ENCODE results near the gene NPR1. TPM values are rescaled to one million over a fixed set of nuclear protein-coding genes. Genes with fewer than 3 reads are reported as not detected.

NPR1 gene
- total and polyA plus RNA-seq, 4 donors = 2.8 to 15.8 (median 8.7) TPM

GRCh38 chr1:153734396-153735089 is 56.1 kb downstream of the NPR1 start:
- peak overlapping the region in 1 of 2 donors; percentile 31 for H3K27ac ChIP-seq (ENCODE audit: low read depth in 1 of 2, low read length in 2 of 2)
- TF ChIP-seq REST (IDR thresholded peaks at IDR 0.05) = no peak
- no peak for TF ChIP-seq RXRA (IDR thresholded peaks at IDR 0.05)
- TF ChIP-seq MAX (IDR thresholded peaks at IDR 0.05) = no peak
- TF ChIP-seq ATF3 (IDR thresholded peaks at IDR 0.05) = no peak
- TF ChIP-seq HNF4G (IDR thresholded peaks at IDR 0.05) = no peak
- TF ChIP-seq HNF4A (conservative IDR thresholded peaks at IDR 0.05) = no peak
- no peak for TF ChIP-seq TAF1 (conservative IDR thresholded peaks at IDR 0.05)
- no peak for TF ChIP-seq SP1 (IDR thresholded peaks at IDR 0.05)
- TF ChIP-seq EGR1 (IDR thresholded peaks at IDR 0.05; ENCODE audit: low read depth in 2 of 2) = no peak
- TF ChIP-seq NR2F2 (IDR thresholded peaks at IDR 0.05) = no peak
- TF ChIP-seq RAD21 (IDR thresholded peaks at IDR 0.05) = no peak
- TF ChIP-seq CTCF (IDR thresholded peaks at IDR 0.05; ENCODE audit: low read depth, low read length, missing input control) = no peak
- no peak for TF ChIP-seq FOXA1 (IDR thresholded peaks at IDR 0.05)
- TF ChIP-seq FOXA2 (IDR thresholded peaks at IDR 0.05) = no peak
- TF ChIP-seq ZBTB33 (IDR thresholded peaks at IDR 0.05) = no peak

GRCh38 chr1:153735090-153735420 is 56.6 kb downstream of the NPR1 start:
- Histone ChIP-seq H3K36me3 (ENCODE audit: control insufficient read depth in 4 of 4, insufficient read depth in 3 of 4, low read depth in 1 of 4, low read length in 3 of 4) (peaks cover 0 to 4% (median 0%) of the 10 kb centered on the region in 4 donors), H3K9ac (ENCODE audit: low read depth in 1 of 2, low read length in 2 of 2) (no peak overlapping the region), H3K27ac (ENCODE audit: low read depth in 1 of 2, low read length in 2 of 2) (peak overlapping the region in 1 of 2 donors; percentile 12), H3K4me3 (ENCODE audit: low read depth in 1 of 3, low read length in 3 of 3) (no peak overlapping the region), H3K9me3 (ENCODE audit: control insufficient read depth in 4 of 4, low read length in 3 of 4) (no peaks in the 10 kb centered on the region), H3K4me1 (ENCODE audit: control insufficient read depth in 4 of 4, insufficient read depth in 4 of 4, low read length in 3 of 4) (peaks cover 3 to 18% (median 17%) of the 10 kb centered on the region in 4 donors), H3K27me3 (ENCODE audit: control insufficient read depth in 4 of 4, insufficient read depth in 4 of 4, low read length in 3 of 4) (no peaks in the 10 kb centered on the region)
- no peak for TF ChIP-seq NR2F2 (IDR thresholded peaks at IDR 0.05)
- no peak for TF ChIP-seq RAD21 (IDR thresholded peaks at IDR 0.05)
- TF ChIP-seq HNF4A (conservative IDR thresholded peaks at IDR 0.05) = no peak
- no peak for TF ChIP-seq MAX (IDR thresholded peaks at IDR 0.05)
- TF ChIP-seq GABPA (IDR thresholded peaks at IDR 0.05 in 1 of 2, conservative IDR thresholded peaks at IDR 0.05 in 1 of 2) = no peak
- no peak for TF ChIP-seq TAF1 (conservative IDR thresholded peaks at IDR 0.05)
- TF ChIP-seq ATF3 (IDR thresholded peaks at IDR 0.05) = no peak
- no peak for TF ChIP-seq FOXA1 (IDR thresholded peaks at IDR 0.05)
- TF ChIP-seq ZBTB33 (IDR thresholded peaks at IDR 0.05) = no peak
- TF ChIP-seq EGR1 (IDR thresholded peaks at IDR 0.05; ENCODE audit: low read depth in 2 of 2) = no peak
- no peak for TF ChIP-seq FOXA2 (IDR thresholded peaks at IDR 0.05)
- WGBS = 97% methylated on average over 3 of the region's 3 CpGs
- DNase-seq (ENCODE audit: low spot score) = no peak

More at GRCh38 chr1:153734396-153735089, 56.1 kb downstream of the NPR1 start:
- no peaks in the 10 kb centered on the region for H3K9me3 ChIP-seq (ENCODE audit: control insufficient read depth in 4 of 4, low read length in 3 of 4)
- WGBS = 79% methylated on average over 3 of the region's 3 CpGs
- H3K9ac ChIP-seq (ENCODE audit: low read depth in 1 of 2, low read length in 2 of 2) = peak overlapping the region in 1 of 2 donors; percentile 22
- H3K27me3 ChIP-seq (ENCODE audit: control insufficient read depth in 4 of 4, insufficient read depth in 4 of 4, low read length in 3 of 4) = no peaks in the 10 kb centered on the region
- peaks cover 3 to 23% (median 22%) of the 10 kb centered on the region in 4 donors for H3K4me1 ChIP-seq (ENCODE audit: control insufficient read depth in 4 of 4, insufficient read depth in 4 of 4, low read length in 3 of 4)
- no peak for DNase-seq (ENCODE audit: low spot score)
- H3K4me3 ChIP-seq (ENCODE audit: low read depth in 1 of 3, low read length in 3 of 3) = no peak overlapping the region
- H3K36me3 ChIP-seq (ENCODE audit: control insufficient read depth in 4 of 4, insufficient read depth in 3 of 4, low read depth in 1 of 4, low read length in 3 of 4) = peaks cover 0 to 4% (median 0%) of the 10 kb centered on the region in 4 donors

All from liver (tissue), 9 donors.